Stimulated activated memory B cell treated with anti-CD40 and anti-IgM and Interleukin-4, amounts not matched to agents 10 μg/mL and 1 μg/mL and 100 μg/mL, for 72 hours (primary cell): ENCODE results near the gene RPL41.
A peak's percentile ranks its signal among the peaks of the same experiment; 100 is the strongest.
"Not testable (repeated sequence)": the region's sequence is repeated elsewhere in the genome, so short reads cannot be mapped to it uniquely, and the experiment has no call there.

ENCODE experiments used
- ATAC-seq: fragments of 150-1000 bp; cut with Tn5 transposase; 2 replicates; pipeline ENCODE4 v1.10.0; 2021
- H3K27ac Mint-ChIP-seq: one replicate; pipeline ENCODE4 v1.8.0; 2022; ENCODE audit warnings: mild to moderate bottlenecking, mixed read lengths
- H3K27me3 Mint-ChIP-seq: one replicate; pipeline ENCODE4 v1.8.0; 2022; ENCODE audit warnings: mixed read lengths
- H3K36me3 Mint-ChIP-seq: one replicate; pipeline ENCODE4 v1.8.0; 2022; ENCODE audit warnings: mixed read lengths
- H3K4me1 Mint-ChIP-seq: one replicate; pipeline ENCODE4 v1.8.0; 2022; ENCODE audit warnings: mixed read lengths
- H3K4me3 Mint-ChIP-seq: one replicate; pipeline ENCODE4 v1.8.0; 2022; ENCODE audit warnings: mild to moderate bottlenecking, moderate library complexity, mixed read lengths
- H3K9me3 Mint-ChIP-seq: one replicate; pipeline ENCODE4 v1.8.0; 2022; ENCODE audit warnings: mixed read lengths

The RPL41 gene

GRCh38 chr12:56116267-56117081 lies at the start of gene RPL41:
Gene RPL41, plus strand, starts transcription at chr12:56116633.
- peaks cover 30% of the 10 kb centered on the region for H3K4me1 Mint-ChIP-seq
- H3K36me3 Mint-ChIP-seq: peaks cover 51% of the 10 kb centered on the region
- no peaks in the 10 kb centered on the region for H3K27me3 Mint-ChIP-seq
- H3K9me3 Mint-ChIP-seq: no peaks in the 10 kb centered on the region
- ATAC-seq: peak; percentile 76
- H3K27ac Mint-ChIP-seq: peak within 1 kb of the TSS; percentile 91
- H3K4me3 Mint-ChIP-seq: peak within 1 kb of the TSS; percentile 100

- no peaks in the 10 kb centered on the region for H3K36me3 Mint-ChIP-seq
- no peak for ATAC-seq
- no peak overlapping the region for H3K4me3 Mint-ChIP-seq
- no peaks in the 10 kb centered on the region for H3K9me3 Mint-ChIP-seq
- H3K4me1 Mint-ChIP-seq: no peaks in the 10 kb centered on the region
- H3K27ac Mint-ChIP-seq: no peak overlapping the region
- no peaks in the 10 kb centered on the region for H3K27me3 Mint-ChIP-seq
These were observed 44.8 kb upstream of the RPL41 start for GRCh38 chr12:56071648-56072047.

- peaks cover 8% of the 10 kb centered on the region for H3K4me1 Mint-ChIP-seq
- H3K27me3 Mint-ChIP-seq: no peaks in the 10 kb centered on the region
- H3K9me3 Mint-ChIP-seq: no peaks in the 10 kb centered on the region
- no peak for ATAC-seq
- no peak overlapping the region for H3K27ac Mint-ChIP-seq
- no peaks in the 10 kb centered on the region for H3K36me3 Mint-ChIP-seq
- no peak overlapping the region for H3K4me3 Mint-ChIP-seq
These were observed 42.0 kb upstream of the RPL41 start for GRCh38 chr12:56074396-56074795.

GRCh38 chr12:56077966-56078365 lies 38.5 kb upstream of the RPL41 start:
- Mint-ChIP-seq H3K4me1 (peaks cover 17% of the 10 kb centered on the region), H3K27me3 (peaks cover 27% of the 10 kb centered on the region)
- H3K9me3 Mint-ChIP-seq, H3K36me3 Mint-ChIP-seq, H3K27ac Mint-ChIP-seq, ATAC-seq, H3K4me3 Mint-ChIP-seq: not testable (repeated sequence)

- H3K27ac Mint-ChIP-seq: no peak overlapping the region
- no peaks in the 10 kb centered on the region for H3K9me3 Mint-ChIP-seq
These were observed 38.0 kb upstream of the RPL41 start for GRCh38 chr12:56078427-56078826.

GRCh38 chr12:56078931-56079722 lies 37.3 kb upstream of the RPL41 start:
- Mint-ChIP-seq H3K27me3 (peaks cover 27% of the 10 kb centered on the region), H3K36me3 (no peaks in the 10 kb centered on the region), H3K9me3 (no peaks in the 10 kb centered on the region), H3K4me1 (peaks cover 17% of the 10 kb centered on the region), H3K27ac (peak overlapping the region; percentile 22), H3K4me3 (peak overlapping the region; percentile 78)
- peak; percentile 81 for ATAC-seq

More at GRCh38 chr12:56078427-56078826, 38.0 kb upstream of the RPL41 start:
- Mint-ChIP-seq H3K4me3 (peak overlapping the region; percentile 39), H3K36me3 (no peaks in the 10 kb centered on the region), H3K4me1 (peaks cover 17% of the 10 kb centered on the region), H3K27me3 (peaks cover 27% of the 10 kb centered on the region)
- ATAC-seq: no peak

GRCh38 chr12:56079723-56080555 lies 36.5 kb upstream of the RPL41 start, which contains the start of gene ERBB3:
Gene ERBB3, plus strand, starts transcription at chr12:56080165. Its CDS starts 136 bp downstream, at chr12:56080301.
- H3K4me3 Mint-ChIP-seq: peak within 1 kb of the TSS; percentile 78
- peaks cover 27% of the 10 kb centered on the region for H3K27me3 Mint-ChIP-seq
- no peaks in the 10 kb centered on the region for H3K36me3 Mint-ChIP-seq
- ATAC-seq: peak; percentile 77
- no peaks in the 10 kb centered on the region for H3K9me3 Mint-ChIP-seq
- peaks cover 17% of the 10 kb centered on the region for H3K4me1 Mint-ChIP-seq
- peak within 1 kb of the TSS; percentile 22 for H3K27ac Mint-ChIP-seq

- no peaks in the 10 kb centered on the region for H3K9me3 Mint-ChIP-seq
- ATAC-seq: no peak
- H3K4me1 Mint-ChIP-seq: peaks cover 17% of the 10 kb centered on the region
- peak overlapping the region; percentile 36 for H3K4me3 Mint-ChIP-seq
- H3K27me3 Mint-ChIP-seq: peaks cover 27% of the 10 kb centered on the region
- H3K36me3 Mint-ChIP-seq: no peaks in the 10 kb centered on the region
- H3K27ac Mint-ChIP-seq: no peak overlapping the region
These were observed 35.8 kb upstream of the RPL41 start for GRCh38 chr12:56080556-56081138.

- no peaks in the 10 kb centered on the region for H3K36me3 Mint-ChIP-seq
- peaks cover 27% of the 10 kb centered on the region for H3K27me3 Mint-ChIP-seq
- no peak overlapping the region for H3K27ac Mint-ChIP-seq
- H3K4me1 Mint-ChIP-seq: peaks cover 17% of the 10 kb centered on the region
- ATAC-seq: no peak
- H3K9me3 Mint-ChIP-seq: no peaks in the 10 kb centered on the region
- peak overlapping the region; percentile 36 for H3K4me3 Mint-ChIP-seq
These were observed 34.8 kb upstream of the RPL41 start for GRCh38 chr12:56081393-56082347.

- Mint-ChIP-seq H3K4me1 (peaks cover 17% of the 10 kb centered on the region), H3K27me3 (peaks cover 27% of the 10 kb centered on the region), H3K36me3 (no peaks in the 10 kb centered on the region), H3K4me3 (no peak overlapping the region), H3K9me3 (no peaks in the 10 kb centered on the region), H3K27ac (no peak overlapping the region)
- no peak for ATAC-seq
These were observed 34.1 kb upstream of the RPL41 start for GRCh38 chr12:56082382-56082781.

GRCh38 chr12:56082967-56083366 lies 33.5 kb upstream of the RPL41 start:
- Mint-ChIP-seq H3K27ac (no peak overlapping the region), H3K36me3 (no peaks in the 10 kb centered on the region), H3K9me3 (no peaks in the 10 kb centered on the region), H3K27me3 (peaks cover 27% of the 10 kb centered on the region), H3K4me1 (peaks cover 17% of the 10 kb centered on the region), H3K4me3 (no peak overlapping the region)
- no peak for ATAC-seq

GRCh38 chr12:56084958-56085543 lies 31.4 kb upstream of the RPL41 start:
- Mint-ChIP-seq H3K4me1 (peaks cover 3% of the 10 kb centered on the region), H3K27me3 (peaks cover 22% of the 10 kb centered on the region), H3K9me3 (no peaks in the 10 kb centered on the region), H3K4me3 (no peak overlapping the region), H3K27ac (no peak overlapping the region), H3K36me3 (no peaks in the 10 kb centered on the region)
- ATAC-seq: no peak

- no peak for ATAC-seq
- Mint-ChIP-seq H3K9me3 (no peaks in the 10 kb centered on the region), H3K4me1 (no peaks in the 10 kb centered on the region), H3K36me3 (no peaks in the 10 kb centered on the region), H3K27ac (no peak overlapping the region), H3K4me3 (no peak overlapping the region), H3K27me3 (peaks cover 20% of the 10 kb centered on the region)
These were observed 30.3 kb upstream of the RPL41 start for GRCh38 chr12:56086096-56086495.
